ENCODE results near the gene CFD.

CFD gene

DNA sequence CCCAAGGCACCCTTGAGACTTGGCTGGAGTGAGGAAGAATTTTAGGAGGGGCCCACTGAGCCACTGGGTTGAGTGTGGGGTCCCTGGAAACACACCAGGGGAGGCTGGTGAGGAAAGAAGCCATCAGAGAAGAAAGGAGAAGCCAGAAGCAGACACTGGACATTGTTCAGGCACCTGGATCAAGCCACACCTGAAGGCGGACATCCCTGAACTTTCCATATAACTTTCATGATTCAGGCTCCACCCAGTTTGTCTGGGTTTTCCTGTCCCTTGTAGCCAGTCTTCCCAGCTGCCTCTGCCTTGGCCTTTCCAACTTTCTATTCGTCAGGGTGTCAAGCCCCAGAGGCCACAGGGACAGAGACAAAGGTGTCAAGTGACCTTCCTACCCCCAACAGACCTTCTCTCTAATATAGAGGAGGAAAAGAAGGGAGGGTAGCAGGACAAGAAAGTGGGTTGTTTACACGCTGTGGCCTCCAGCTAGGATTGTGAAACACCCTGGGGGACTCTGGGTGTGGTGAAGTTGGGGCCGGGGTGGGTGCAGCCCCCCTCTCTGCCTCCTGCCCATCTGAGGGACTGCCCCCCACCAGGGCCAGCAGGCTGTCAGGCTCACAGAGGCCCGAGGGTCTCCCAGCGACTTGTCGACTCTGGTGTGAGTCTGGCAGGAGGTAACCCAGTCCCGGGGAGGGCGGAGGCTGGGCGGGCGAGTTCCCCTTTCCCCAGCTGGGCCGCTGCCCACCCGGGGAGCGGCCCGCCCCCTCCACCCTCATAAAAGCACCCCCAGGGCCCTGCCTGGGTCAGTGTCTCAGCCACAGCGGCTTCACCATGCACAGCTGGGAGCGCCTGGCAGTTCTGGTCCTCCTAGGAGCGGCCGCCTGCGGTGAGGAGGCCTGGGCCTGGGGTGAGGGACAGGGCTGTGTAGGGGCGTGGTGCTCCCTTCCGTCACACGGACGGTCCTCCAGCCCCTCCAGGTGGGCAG, at the start of gene CFD:
TSS of gene CFD (plus strand) at position 797 of the 976 bp plus-strand sequence. CDS start at position 823, 26 bp downstream.
- DNase-seq (ENCODE audit: low read depth in 1 of 2, low spot score in 1 of 2): no peak
- in situ Hi-C loops (cut with HindIII; ENCODE audit: low pct_unique_long_range_greater_than_20kb, low sequenced_read_pairs): no loop called here
- no peak for TF ChIP-seq JUND (IDR thresholded peaks at IDR 0.05; ENCODE audit: low read depth)

DNA sequence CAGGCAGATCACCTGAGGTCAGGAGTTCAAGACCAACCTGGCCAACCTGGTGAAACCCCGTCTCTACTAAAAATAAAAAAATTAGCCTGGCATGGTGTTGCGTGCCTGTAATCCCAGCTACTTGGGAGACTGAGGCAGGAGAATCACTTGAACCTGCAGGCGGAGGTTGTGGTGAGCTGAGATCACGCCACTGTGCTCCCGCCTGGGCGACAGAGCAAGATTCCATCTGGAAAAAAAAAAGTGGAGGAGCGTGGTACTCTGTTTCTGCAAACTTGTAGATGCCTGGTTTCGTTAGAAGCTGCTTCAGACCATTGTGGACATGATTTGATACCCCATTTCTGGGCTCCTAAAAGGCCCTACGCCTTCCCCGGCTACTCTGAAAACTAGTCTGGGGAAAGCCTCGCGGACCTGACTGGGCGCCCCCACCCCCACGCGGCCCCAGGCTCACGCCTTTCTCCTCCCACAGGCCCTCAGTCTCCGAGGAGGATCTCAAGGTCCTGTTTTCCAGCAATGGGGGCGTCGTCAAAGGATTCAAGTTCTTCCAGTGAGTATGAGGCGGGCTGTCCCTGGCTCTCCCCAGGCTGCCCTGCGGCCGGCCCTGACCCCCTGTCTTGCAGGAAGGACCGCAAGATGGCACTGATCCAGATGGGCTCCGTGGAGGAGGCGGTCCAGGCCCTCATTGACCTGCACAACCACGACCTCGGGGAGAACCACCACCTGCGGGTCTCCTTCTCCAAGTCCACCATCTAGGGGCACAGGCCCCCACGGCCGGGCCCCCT, 49.2 kb upstream of the CFD start:
- no peak for TF ChIP-seq JUND (IDR thresholded peaks at IDR 0.05; ENCODE audit: low read depth)
- in situ Hi-C loops (cut with HindIII; ENCODE audit: low pct_unique_long_range_greater_than_20kb, low sequenced_read_pairs): no loop called here
- no peak for DNase-seq (ENCODE audit: low read depth in 1 of 2, low spot score in 1 of 2)

DNA sequence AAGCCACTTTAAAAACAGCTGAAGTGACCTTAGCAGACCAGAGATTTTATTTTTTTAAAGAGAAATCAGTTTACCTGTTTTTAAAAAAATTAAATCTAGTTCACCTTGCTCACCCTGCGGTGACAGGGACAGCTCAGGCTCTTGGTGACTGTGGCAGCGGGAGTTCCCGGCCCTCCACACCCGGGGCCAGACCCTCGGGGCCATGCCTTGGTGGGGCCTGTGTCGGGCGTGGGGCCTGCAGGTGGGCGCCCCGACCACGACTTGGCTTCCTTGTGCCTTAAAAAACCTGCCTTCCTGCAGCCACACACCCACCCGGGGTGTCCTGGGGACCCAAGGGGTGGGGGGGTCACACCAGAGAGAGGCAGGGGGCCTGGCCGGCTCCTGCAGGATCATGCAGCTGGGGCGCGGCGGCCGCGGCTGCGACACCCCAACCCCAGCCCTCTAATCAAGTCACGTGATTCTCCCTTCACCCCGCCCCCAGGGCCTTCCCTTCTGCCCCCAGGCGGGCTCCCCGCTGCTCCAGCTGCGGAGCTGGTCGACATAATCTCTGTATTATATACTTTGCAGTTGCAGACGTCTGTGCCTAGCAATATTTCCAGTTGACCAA, 48.5 kb upstream of the CFD start:
- TF ChIP-seq JUND (IDR thresholded peaks at IDR 0.05; ENCODE audit: low read depth): no peak
- DNase-seq (ENCODE audit: low read depth in 1 of 2, low spot score in 1 of 2): no peak
- in situ Hi-C loops (cut with HindIII; ENCODE audit: low pct_unique_long_range_greater_than_20kb, low sequenced_read_pairs): no loop called here

DNA sequence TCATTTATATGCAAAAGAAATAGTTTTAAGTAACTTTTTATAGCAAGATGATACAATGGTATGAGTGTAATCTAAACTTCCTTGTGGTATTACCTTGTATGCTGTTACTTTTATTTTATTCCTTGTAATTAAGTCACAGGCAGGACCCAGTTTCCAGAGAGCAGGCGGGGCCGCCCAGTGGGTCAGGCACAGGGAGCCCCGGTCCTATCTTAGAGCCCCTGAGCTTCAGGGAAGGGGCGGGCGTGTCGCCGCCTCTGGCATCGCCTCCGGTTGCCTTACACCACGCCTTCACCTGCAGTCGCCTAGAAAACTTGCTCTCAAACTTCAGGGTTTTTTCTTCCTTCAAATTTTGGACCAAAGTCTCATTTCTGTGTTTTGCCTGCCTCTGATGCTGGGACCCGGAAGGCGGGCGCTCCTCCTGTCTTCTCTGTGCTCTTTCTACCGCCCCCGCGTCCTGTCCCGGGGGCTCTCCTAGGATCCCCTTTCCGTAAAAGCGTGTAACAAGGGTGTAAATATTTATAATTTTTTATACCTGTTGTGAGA, 47.9 kb upstream of the CFD start:
- in situ Hi-C loops (cut with HindIII; ENCODE audit: low pct_unique_long_range_greater_than_20kb, low sequenced_read_pairs): no loop called here
- no peak for DNase-seq (ENCODE audit: low read depth in 1 of 2, low spot score in 1 of 2)

DNA sequence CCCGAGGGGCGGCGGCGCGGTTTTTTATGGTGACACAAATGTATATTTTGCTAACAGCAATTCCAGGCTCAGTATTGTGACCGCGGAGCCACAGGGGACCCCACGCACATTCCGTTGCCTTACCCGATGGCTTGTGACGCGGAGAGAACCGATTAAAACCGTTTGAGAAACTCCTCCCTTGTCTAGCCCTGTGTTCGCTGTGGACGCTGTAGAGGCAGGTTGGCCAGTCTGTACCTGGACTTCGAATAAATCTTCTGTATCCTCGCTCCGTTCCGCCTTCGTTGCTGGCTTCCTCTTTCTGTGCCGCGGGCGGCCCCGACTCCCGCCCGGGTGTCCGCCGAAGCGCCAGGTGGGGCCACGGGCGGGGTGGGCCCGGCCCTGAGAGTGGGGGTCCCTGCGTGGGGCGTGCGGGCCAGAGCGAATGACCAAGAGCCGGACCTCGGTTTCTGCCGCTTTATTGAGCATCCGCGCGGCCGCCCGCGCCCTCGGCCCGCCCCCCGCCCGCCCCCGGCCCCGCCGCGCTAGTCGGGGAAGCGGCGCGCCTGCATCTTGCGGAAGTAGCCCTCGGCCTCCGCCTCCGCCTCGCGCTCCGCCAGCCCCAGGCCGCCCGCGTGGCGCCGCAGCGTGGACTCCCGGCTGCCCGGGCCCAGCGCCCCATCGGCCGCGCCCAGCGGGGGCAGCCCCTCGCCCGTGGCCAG, 47.3 kb upstream of the CFD start:
- in situ Hi-C loops (cut with HindIII; ENCODE audit: low pct_unique_long_range_greater_than_20kb, low sequenced_read_pairs): no loop called here
- no peak for DNase-seq (ENCODE audit: low read depth in 1 of 2, low spot score in 1 of 2)
- no peak for TF ChIP-seq JUND (IDR thresholded peaks at IDR 0.05; ENCODE audit: low read depth)

More for the DNA sequence above, 47.9 kb upstream of the CFD start:
- no peak for TF ChIP-seq JUND (IDR thresholded peaks at IDR 0.05; ENCODE audit: low read depth)

DNA sequence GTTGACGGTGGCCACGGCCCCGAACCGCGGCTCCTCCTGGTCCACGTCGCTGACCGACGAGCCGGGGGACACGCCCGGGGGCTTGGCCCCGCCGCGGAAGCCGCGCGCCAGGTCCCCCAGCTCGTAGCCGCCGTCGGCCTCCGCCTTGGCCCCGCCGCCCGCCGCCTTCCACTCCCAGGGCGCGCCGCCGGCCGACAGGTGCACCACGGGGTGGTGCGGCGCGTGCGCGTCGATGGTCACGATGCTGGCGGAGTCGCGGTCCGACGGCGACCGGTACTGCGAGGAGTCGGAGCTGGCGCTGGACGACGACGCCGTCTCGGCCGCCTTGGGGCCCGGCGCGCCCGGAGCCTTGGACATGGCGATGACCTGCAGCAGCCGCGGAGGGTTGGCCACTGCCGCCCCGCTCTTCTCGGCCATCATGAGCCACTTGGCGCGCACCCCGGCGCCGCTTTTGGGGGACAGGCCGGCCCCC, 46.7 kb upstream of the CFD start:
- in situ Hi-C loops (cut with HindIII; ENCODE audit: low pct_unique_long_range_greater_than_20kb, low sequenced_read_pairs): no loop called here
- no peak for DNase-seq (ENCODE audit: low read depth in 1 of 2, low spot score in 1 of 2)
- TF ChIP-seq JUND (IDR thresholded peaks at IDR 0.05; ENCODE audit: low read depth): no peak

DNA sequence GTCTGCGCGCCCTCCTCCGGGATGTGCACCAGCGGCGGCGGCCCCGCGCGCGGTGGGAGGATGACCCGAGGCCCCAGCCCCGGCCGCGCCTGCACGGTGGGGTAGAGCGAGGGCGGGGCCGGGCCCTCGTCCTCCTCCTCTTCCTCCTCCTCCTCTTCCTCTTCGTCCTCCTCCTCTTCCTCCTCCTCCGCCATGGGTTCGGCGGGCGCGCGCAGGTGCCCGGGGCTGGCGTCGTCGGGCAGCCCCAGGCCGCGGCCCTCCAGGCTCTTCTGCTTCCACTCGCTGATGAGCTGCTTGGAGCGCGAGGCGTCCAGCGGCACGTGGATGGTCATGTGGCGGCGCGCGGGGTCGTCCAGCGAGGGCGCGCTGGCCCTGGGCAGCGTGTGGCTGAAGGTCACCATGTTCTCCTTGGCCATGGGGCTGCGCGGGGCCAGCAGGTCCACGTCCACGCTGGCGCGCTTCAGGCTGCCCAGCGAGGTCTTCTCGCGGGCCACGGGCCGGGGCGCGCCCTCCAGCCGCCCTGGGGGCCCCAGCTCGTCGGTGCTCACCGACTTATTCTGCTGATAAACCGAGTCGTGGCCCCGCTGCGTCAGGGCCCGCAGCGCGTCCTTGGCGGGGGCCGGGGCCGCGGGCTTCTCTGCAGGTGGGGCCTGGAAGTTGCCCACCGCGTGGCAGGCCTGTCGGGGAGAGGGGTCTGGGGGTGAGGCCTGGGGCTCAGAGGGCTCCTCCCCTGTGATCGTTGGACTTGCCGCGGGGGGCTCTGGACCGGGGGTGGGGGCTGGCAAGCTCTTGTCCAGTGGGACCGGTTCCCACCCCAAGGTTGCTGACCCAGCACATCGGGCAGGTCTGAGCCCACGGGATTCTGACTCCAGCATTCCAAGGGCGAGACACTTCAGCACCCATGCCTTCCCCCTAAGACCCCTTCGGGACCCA, 46.0 kb upstream of the CFD start:
- in situ Hi-C loops (cut with HindIII; ENCODE audit: low pct_unique_long_range_greater_than_20kb, low sequenced_read_pairs): no loop called here
- TF ChIP-seq JUND (IDR thresholded peaks at IDR 0.05; ENCODE audit: low read depth): no peak
- no peak for DNase-seq (ENCODE audit: low read depth in 1 of 2, low spot score in 1 of 2)

DNA sequence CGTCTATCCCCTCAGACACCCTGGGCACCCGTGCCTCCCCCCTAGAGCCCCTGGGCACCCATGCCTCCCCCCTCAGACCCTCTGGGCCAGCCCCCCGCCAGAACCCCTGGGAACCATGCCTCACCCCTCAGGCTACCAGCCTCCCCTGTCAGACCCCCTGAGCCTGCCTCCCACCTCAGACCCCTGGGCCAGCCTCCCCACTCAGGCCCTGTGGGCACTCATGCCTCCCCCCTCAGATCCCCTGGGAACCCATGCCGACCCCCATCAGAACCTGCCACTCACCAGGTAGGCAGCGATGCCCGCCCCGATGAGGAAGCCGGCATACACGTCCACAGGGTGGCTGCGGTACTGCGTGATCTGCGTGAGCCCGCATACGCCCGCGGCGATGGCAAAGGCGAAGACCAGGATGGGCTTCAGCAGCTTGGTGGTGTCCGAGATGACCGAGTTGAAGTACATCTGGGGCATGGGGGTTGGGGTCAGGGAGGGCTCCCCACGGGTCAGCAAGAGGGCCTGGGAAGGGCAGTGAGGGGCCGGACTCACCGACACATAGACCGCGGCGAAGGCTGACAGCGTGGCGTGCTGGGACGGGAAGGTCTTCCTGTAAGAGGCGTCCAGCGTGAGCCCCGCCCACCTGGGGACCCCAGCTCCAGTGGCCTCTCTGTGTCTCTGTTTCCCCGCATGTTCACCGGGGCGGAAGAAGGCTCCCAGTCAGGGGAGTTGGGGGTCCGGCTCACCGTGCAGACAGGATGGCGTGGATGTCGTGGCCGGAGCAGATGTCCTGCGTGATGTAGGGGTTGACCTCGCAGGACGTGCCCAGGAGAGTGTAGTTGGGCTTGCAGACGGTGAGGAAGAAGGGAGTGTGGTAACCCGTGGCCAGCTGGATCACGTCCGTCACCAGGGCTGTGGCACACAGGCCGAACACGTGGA, 45.0 kb upstream of the CFD start:
- DNase-seq (ENCODE audit: low read depth in 1 of 2, low spot score in 1 of 2): no peak
- in situ Hi-C loops (cut with HindIII; ENCODE audit: low pct_unique_long_range_greater_than_20kb, low sequenced_read_pairs): no loop called here
- TF ChIP-seq JUND (IDR thresholded peaks at IDR 0.05; ENCODE audit: low read depth): no peak

DNA sequence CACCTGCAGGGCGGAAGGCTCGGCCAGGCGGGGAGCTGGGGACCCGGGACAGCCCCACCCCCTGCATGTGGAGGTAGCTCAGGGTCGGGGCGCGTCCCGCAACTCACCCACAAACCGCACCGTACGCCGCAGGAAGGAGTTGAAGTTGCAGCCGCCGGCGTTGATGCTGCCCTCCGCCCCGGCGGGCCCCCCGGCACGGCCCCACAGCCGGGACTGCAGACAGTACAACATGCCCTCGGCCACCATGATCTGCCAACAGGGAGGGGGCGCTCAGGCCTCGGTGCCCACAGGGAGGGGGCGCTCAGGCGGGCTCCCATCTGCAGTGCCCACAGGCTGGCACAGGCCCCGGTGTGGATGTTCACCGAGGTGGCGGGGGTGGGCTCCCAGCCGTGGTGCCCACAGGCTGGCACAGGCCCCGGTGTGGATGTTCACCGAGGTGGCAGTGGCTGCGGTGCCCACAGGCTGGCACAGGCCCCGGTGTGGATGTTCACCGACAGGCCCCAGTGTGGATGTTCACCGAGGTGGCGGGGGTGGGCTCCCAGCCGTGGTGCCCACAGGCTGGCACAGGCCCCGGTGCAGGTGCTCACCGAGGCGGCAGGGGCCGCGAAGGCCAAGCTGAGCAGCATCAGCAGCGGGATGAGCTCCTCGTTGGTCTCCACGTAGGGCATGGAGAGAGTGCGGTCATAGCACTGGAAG, 44.2 kb upstream of the CFD start:
- DNase-seq (ENCODE audit: low read depth in 1 of 2, low spot score in 1 of 2): no peak
- in situ Hi-C loops (cut with HindIII; ENCODE audit: low pct_unique_long_range_greater_than_20kb, low sequenced_read_pairs): no loop called here
- TF ChIP-seq JUND (IDR thresholded peaks at IDR 0.05; ENCODE audit: low read depth): no peak

Measured in T47D (cell line).